Hippocampal formation (tissue), 2 donors: ENCODE results near the gene PALD1.
A peak's percentile ranks its signal among the peaks of the same experiment; 100 is the strongest.

Experiments used
- DNase-seq, 2 donors: peaks; one replicate each; lab custom pipeline; 2025; lab: John Stamatoyannopoulos, UW

Gene PALD1

DNA sequence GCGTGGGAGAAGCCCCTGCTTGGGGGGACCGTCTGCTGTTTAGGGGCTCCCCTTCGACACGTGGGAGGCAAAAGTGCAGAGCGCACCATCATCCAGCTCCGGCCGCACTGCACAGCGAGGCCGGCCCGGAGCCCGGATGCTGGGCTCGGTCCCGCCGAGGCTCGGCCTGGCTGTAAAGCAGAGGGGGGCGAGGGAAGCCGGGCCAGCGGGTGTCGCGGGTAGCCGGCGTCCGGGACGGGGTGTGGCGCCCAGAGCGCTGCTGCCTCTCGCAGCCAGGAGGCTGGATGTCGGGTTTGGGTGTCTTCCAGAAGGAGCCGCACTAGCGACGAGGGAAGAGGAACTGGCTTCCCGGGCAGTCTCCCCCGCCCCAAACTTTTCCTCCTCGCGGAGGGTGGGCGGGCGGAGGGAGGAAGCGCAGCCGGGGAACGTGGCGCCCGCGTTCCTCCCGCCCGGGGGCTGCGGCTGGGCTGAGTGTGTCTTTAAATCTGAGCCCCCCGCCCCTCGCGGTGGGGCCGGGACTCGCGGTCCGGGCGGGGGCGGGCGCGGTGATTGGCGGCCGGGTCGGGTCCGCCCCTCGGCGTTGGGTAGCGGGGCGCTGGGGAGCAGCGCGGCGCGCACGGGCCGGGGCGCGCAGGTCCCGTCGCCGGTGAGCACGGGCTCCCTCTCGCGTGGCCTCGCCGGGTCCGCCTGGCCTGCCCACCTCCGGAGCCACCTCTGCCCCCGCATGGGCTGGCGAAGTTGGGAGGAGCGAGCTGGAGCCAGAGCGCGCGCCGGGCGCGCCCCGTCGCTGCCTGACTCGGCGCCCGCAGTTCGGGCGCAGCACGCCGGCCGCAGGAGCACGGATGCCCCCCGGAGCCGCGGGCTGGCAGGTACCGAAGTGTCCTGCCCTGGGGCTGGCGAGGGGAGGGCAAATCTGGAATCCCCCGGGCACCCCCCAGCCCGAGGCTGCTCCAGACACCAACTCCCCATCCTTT, at the start of gene PALD1:
TSS of gene PALD1 (plus strand) at position 577 of the 974 bp plus-strand sequence. CDS start 47,185 bp downstream, outside the sequence.
- peak in 1 of 2 donors; percentile 56 for DNase-seq

DNA sequence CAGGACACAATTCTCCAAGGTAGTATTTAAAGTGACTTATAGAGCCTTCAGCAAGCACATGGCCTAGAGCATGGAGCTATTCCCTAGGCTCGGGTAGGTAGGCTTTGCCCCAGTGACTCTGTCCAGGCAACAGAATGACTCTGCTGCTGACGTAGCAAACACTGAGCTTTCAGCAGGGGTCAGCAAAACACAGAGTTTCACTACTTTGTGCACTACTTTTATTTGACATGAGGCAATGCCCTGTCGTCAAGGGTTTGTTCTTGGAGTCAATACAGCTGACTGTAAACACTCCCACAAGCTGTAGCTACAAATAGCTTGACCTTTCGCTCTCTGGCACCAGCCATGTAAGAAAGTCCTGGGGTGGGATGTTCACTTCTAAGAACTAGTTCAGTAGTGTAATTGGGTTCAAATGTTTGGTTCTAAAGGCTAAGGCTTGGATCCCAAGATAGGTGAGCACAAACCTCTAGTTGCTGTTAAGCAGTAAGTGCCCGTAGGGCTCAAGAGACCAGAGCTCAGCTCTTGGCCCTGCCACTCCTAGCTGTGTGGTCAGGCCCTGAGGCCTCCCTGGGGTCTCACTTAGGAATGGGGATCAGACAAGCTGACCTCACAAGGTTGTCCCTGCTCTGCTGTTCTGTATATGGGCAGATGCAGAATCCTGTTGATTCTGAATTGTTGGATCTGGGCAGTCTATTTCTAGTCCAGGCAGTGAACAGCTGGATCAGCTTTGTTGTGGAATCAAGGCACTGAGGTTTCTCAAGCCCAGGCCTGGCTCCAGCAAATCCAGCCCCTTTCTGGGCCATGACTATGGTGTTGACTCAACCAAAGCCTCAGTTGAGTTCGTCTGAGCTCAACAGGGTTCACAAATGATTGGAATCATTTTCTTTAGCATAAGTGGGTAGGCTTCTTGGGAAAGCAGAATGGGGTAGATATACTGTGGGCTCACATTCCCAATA, 47.8 kb upstream of the PALD1 start:
- peak; percentile 12 to 26 for DNase-seq

DNA sequence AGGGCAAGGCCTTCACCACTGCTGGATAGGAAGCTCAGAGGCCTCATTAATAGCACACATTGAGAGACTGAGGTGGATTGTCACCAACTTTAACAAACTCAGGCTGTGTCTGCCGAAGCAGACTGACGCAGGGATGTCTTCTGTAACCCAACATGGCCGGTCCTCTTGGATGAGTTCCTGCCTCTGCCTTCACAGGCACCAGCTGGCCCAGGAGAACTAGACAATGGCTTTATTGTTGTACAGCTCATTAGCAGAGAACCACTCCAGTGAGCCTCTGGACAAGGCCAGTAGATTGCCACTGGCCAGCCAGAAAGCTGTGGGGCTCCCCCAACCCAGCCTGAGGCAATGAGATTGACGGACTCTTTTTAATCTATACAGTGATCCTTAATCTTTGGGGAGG, 46.5 kb upstream of the PALD1 start:
- DNase-seq = peak; percentile 72 to 87

DNA sequence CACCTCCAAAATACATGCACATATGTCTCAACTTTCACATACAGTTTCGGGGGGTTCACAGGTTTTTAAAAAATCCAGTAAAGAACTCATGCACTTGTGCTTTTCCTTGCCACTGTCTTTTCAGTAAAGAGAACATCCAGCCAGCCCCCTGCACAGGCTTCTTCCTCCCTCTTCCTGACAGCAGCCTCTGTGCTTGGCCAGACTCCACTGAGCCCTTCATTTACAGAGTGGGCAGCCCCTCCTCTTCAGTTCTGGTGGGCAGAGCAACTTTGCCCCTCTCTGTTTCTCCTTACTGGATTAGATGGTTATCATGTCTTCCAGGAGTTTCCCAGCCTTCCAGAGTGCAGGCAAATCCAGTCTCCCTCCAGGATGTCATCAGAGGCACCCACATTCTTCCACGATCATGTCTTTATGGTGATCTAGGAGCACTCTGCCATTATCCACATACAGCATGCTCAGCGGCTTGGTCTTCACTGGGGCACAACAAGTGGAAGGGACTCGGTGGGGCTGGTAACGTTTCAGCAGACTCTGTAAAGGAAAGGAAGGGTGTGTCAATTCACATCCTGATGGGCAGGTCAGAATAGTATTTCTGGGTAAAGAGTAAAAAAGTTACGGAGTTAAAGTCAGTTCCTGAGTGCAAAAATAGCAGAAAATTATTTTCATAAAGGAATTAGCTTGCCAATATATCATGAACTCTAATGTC, 45.9 kb upstream of the PALD1 start:
- DNase-seq = no peak

DNA sequence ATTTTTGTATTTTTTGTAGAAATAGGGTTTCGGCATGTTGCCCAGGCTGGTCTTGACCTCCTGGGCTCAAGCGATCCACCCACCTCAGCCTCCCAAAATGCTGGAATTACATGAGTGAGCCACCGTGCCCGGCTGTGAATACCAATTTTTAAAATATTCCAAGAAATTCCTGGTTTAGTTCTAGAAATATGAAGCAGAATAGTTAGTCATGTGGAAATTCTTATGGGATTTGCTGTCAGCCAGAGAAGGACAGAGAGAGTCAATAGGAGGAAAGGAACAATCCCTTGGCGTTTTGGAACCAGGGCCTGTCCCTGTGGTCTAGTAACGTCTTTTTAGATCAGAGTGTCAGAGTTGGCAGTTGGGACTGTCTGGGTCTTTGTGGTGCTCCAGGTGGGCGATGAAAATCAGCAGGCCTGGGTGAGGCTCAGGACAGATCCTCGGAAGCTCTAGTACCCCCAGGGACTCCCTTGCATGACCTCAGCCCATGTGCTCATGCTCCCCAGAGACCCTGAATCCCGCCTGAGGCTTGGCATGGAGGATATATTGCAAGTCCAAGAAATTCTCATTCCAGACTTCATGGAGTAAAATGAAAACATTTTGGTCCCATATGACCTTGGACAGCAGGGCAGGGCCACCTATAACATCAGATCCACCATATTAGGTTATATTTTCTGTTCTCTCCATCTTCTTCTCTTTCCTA, 44.8 kb upstream of the PALD1 start:
- no peak for DNase-seq

DNA sequence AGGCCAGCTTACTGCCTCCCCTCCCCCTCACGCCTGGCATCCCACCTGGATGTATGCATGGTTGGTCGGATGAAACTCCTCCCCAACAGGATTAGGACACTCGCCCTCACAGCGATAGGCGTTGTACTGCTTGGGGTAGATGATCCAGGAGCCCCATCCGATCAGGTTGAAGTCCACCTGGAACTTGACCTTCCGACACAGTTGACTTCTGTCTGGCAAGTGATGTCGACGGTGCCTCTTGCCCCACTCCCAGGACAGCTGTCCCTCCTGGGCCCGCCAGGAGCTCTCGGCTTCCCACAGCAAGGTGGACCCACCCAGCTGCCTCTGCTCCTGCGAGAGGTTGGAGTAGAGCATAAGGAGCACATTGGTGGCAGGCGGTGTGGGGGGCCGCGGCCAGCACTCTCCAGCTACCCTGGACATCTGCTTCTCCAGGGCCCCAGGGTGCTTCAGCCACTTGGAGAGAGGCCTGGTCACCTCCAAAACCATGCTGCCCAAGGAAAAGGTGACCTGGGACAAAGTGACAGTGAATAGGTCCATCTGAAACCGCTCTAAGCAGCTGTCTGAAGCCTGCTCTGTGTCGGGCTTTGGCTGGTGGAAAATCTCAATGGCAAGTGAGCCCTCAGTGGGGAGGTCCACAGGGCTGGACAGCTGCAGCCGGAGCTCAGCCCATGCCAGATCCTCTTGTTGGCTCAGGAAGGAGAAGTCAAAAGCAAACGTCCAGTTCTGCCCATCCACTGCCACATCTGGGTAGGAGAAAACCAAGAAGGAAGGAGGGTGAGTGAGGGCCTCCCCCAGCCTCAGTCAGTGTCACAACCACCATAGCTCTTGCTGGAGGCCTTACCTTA, 43.1 kb upstream of the PALD1 start:
- DNase-seq = no peak

DNA sequence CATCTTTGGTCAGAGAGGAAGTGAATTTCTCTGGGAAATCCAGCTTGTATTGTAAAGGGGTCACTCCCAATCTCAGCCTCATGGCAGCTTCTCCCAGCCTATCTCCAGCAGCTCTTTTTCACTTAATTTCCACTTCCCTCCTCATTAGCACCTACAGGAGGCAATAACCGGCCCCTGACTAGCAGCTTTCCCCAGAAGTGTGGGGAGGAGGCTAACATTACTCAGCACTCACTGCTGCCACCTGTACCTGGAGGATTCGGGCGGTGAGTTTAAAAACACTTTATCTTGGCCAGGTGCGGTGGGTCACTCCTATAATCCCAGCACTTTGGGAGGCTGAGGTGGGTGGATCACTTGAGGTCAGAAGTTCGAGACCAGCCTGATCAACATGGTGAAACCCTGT, 40.8 kb upstream of the PALD1 start:
- no peak for DNase-seq

DNA sequence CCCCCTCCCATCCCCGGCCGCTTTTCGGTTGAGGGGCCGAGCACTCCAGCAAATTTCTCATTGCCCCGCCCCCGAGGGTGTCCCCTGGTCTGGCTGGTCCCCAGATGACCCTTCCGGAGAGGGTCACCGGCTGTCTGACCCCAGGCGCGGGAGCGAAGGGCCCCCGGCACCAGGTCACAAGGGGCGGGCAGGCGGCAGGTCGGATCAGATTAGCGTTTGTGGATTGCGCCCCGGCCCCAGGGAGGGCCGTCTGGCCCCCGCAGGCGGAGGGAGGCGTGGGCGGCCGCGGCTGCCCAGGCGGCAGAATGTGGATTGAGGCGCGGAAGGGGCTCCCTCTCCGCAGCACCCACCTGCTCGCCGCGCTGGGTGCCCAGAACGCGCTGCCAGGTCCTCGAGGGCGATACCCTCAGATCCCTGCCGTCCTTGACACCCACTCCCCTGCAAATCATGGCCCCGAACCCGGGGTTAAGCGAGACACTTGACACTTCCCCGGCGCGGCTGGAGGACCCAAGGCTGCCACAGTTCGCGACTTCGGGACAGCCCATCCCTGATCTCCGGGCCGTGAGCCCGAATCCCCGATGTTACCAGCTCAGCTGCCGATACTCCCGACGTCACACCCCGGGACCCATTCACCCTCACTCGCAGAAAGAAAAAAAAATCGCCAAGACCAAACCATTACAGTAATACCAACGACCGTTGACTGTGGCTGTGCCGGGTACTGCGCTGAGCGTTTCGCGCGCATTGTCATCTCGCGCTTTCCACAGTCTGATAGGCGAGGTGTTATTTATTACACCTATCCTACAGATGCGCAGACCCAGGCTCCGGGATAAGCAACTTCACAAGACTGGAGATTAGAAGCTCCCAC, 38.0 kb upstream of the PALD1 start:
- peak in 1 of 2 donors; percentile 5 for DNase-seq

DNA sequence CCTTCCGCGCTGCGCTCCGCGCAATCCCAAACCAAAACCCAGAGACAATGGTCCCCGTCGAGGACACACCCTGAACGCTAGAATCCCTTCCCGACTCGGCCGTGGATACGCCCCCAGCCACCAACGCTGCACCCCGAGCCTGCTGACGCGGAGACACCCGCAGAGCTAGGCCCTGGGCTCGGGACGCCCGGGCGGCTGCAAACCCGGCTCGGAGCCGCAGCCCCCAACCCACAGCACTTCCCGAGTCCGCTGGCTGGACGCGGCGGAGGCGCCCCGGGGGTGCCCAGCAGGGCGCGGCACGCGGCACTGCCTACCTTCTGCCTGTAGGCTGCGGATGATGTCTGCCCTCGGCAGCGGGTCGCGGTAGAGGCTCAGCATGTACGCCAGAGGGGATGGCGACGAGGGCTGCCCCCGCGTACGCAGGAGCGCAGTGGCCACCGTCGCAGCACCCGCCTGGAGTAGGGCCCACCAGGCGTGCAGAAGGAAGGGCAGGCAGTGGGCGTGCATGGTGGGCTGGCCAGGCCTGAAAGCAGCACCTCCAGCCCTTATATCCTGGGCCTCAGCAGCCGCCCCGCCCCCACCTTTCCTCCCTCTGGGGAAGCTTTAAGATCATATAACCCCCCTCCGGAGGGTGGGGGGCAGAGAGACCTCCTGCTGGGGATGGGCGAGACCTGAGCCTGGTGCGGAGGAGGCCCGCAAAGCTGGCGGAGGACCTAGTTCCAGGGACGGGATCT, 37.2 kb upstream of the PALD1 start, which contains the start of gene NODAL:
TSS of gene NODAL (minus strand) at position 521 of the 734 bp plus-strand sequence. CDS start at position 507, 14 bp downstream.
- DNase-seq = no peak

DNA sequence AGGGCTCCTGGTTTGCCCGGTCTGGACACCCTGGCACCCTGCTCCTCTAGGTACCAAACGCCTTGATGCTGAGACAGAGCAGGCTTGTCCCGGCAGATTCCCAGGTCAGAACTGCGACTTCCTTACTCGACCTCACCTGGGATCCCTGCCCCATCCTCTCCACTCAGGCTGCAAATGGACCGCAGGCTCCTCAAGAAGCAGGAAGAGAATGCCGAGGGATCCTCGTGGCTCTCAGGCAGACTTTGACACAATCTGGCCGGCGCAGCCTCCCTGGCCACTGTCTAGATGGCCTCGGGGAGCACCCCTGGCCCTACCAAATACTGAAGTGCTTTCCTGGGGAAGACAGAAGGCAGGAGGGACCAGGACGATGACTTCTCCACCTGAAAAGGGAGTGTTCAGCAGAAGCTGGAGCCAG, 36.7 kb upstream of the PALD1 start:
- DNase-seq = no peak

DNA sequence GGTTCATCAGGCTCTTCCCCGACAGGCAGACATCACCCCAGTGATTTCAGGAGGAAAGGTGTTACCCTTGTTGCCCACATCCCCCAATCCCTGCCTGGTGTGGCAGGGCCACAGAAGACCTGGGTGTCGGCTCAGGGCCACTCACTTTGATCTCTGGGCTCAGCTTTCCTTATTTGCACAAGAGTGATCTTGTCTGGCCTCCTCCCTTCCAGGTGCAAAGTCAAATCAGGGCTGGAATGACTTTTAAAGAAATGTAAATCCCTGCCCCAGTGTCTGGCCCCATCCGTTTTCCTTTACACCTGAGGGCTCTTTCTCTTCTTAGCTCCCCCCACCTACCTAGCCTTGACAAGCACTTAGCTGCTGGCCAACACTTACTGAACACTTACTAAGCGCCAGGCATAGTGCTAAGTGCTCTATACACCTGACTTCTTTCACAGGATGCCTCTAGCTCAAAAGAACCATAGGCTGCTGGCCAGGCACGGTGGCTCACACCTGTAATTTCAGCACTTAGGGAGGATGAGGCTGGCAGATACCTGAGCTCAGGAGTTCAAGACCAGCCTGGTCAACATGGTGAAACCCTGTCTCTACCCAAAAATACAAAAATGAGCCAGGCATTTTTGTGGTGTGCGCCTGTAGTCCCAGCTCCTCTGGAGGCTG, 36.1 kb upstream of the PALD1 start:
- no peak for DNase-seq

DNA sequence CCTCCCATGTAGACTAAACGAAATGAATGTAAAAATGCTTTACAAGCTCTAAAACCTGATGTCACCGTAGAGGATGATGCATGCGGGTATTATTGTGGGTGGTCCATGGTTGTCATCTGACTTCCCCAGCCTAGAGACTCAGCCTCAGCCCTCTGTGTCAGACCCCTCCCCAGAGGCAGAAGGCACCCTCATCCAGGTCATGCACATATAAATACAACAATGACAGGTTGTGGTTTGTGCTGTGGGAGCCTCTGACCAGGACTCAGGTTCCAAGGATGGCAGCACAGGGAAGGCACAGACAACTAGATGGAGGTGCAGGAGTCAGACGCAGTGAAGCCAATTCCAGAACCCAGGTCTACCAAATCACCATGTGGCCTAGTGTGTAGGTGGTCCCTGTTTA, 33.8 kb upstream of the PALD1 start:
- no peak for DNase-seq

DNA sequence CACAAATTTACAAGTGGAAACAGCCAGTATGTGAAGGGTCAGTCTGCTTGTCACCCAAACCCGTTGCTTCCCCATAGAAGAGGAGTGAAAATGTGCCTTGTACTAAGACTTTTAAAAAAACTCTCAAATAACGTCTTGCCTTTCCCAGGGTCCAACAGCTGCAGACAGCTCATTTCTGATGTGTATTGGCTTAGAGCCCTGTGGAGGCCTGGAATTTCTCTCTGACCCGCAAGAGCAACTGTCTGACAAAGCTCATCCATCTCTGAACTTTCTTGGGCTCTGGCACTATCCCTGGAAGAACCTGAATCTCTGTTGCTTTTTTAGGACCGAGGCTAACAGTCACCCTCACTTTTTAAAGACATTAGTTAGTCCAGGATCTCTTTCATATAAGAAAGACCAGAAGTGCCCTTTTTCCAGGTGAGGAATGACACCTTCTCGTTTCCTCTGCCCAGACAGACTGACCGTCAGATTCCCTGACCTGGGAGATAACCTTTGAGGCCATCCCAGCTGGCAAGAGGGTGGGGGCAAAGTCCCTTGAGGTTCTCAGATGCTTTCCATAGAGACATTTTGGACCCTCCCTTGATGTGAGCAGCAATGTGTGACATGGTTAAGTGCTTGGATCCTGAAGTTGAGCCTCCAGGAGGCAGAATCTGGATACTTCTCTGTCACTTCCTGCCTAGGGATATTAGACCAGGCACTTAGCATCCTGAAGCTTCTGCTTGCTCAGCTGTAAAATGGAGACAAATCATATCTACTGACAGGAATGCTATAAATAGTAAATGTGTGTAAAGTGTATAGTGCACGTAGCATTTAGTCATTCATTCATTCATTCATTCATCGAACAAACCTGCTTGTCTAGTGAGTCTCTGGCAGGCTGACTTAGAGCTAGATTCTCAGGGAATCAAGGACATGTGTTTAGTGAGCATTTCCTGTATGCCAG, 32.6 kb upstream of the PALD1 start:
- no peak for DNase-seq

DNA sequence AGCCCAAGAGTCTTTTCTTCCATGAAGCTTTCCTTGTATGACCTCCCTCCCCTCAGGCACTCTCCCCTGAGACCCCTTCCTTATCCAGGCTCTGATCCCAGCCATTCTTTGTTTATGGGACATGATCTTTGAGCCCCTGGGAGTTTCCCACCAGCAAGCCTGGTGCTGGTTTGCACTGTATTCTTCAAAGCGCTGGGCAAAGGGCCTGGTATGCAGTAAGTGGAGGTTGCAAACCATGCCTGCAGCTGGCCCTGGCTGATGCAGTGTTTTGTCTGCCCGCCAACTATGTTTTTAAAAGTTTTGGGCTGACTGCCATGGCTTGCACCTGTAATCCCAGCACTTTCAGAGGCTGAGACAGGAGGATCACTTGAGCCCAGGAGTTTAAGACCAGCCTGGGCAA, 30.3 kb upstream of the PALD1 start:
- DNase-seq = no peak

DNA sequence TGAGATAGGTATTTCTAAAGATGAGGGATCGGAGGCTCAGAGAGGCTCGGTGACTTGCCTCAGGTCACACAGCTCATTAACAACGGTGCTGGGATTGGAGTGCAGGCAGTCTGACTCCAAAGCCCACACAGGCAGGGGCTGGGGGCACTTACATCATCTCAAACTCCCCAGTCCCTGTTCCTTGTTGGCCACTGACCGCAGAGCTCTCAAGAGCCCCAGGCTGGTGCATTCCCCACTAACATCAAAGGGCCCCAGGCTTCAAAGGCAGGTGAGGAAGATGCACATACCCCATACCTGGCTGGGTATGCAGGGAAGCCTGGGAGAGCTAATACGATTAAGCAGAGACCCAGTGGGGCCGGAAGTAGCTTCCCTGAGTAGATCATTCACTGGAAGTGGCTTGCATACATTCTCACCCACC, 23.3 kb upstream of the PALD1 start:
- no peak for DNase-seq

DNA sequence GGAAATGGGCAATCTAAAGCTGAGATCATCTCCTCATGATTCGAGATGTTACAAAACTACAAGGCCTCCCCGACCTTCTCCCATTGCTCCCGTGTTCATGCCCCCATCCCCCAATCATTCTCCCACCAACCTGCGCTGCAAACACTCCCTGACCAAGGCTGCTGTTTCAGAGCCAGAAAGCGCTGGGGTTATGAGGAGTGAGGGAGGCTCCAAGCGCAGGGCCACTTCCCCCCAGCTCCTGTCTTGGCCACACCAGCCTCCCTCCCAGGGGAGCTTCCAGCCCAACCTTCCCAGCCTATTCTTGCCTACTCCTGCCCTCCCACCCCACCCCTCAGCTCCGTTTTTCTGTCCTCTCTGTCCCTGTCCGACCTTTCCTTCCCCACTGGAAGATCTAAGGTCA, 22.4 kb upstream of the PALD1 start:
- no peak for DNase-seq
